SK-N-SH (cell line): ENCODE measurements around the gene GOLPH3L. TPM values are rescaled to one million over a fixed set of nuclear protein-coding genes. Genes with fewer than 3 reads are reported as not detected.
"Not testable (repeated sequence)": the region's sequence is repeated elsewhere in the genome, so short reads cannot be mapped to it uniquely, and the experiment has no call there.

ENCODE experiments used
- CTCF ChIA-PET: fragments of 300-600, 350-600 bp; formaldehyde crosslinking; extraction: SDS; loops from one replicate; lab custom pipeline; 2021; lab: Yijun Ruan, JAX
- POLR2A ChIA-PET: fragments of 350-600 bp; sonication (Branson Sonifier 250); formaldehyde crosslinking; extraction: SDS; loops from one replicate; lab custom pipeline; 2020; ENCODE audit warnings: antibody characterized with exemption, inconsistent platforms; lab: Yijun Ruan, JAX
- DNase-seq: peaks from one replicate; pipeline ENCODE4 v3.0.0; 2012
- H2AFZ ChIP-seq: fragments of 200-600 bp; sonication (generic); 2 replicates; pipeline ENCODE4 v1.8.1; 2016; ENCODE audit warnings: antibody characterized with exemption, mild to moderate bottlenecking, low read depth
- H3F3A ChIP-seq: fragments of 200-600 bp; sonication (generic); replicated peaks from 2 replicates; pipeline ENCODE3; 2016; ENCODE audit warnings: antibody characterized with exemption, mild to moderate bottlenecking; ENCODE audit not compliant: insufficient read depth
- H3K27ac ChIP-seq, 2 experiments: fragments of 200-500 bp in 1 of 2; fragments of 200-600 bp in 1 of 2; sonication (Bioruptor generic) in 1 of 2; sonication (generic), shearing (Covaris generic) in 1 of 2; 2 replicates each; pipeline versions ENCODE4 v1.5.1 to v1.6.1; 2014 to 2016; ENCODE audit warnings: low read depth in 2 of 2, inconsistent platforms in 1 of 2, low read length in 1 of 2, mild to moderate bottlenecking in 1 of 2, mixed read lengths in 1 of 2
- H3K27me3 ChIP-seq: fragments of 200-600 bp; sonication (generic), shearing (Covaris generic); 2 replicates; pipeline ENCODE4 v1.6.1; 2016; ENCODE audit warnings: mixed run types; ENCODE audit not compliant: insufficient read depth
- H3K36me3 ChIP-seq, 2 experiments: fragments of 200-500 bp in 1 of 2; fragments of 200-600 bp in 1 of 2; sonication (Bioruptor generic) in 1 of 2; sonication (generic) in 1 of 2; replicated peaks in 1 of 2; 2 replicates each; pipeline versions ENCODE3 to v1.5.1; 2014 to 2016; ENCODE audit warnings: low read length in 1 of 2, mild to moderate bottlenecking in 1 of 2; ENCODE audit not compliant: insufficient read depth in 2 of 2, control insufficient read depth in 1 of 2
- H3K4me1 ChIP-seq, 2 experiments: fragments of 200-500 bp in 1 of 2; fragments of 200-600 bp in 1 of 2; sonication (Bioruptor generic) in 1 of 2; sonication (generic), shearing (Covaris generic) in 1 of 2; 2 replicates each; pipeline versions ENCODE4 v1.5.1 to v1.6.1; 2014 to 2016; ENCODE audit warnings: low read depth in 1 of 2, low read length in 1 of 2, mixed run types in 1 of 2; ENCODE audit not compliant: insufficient read depth in 2 of 2, control insufficient read depth in 1 of 2
- H3K4me2 ChIP-seq: fragments of 200-600 bp; sonication (generic), shearing (Covaris generic); 2 replicates; pipeline ENCODE4 v1.6.1; 2017; ENCODE audit warnings: mixed run types
- H3K4me3 ChIP-seq, 2 experiments: fragments of 200-500 bp in 1 of 2; fragments of 200-600 bp in 1 of 2; sonication (Bioruptor generic) in 1 of 2; sonication (generic), shearing (Covaris generic) in 1 of 2; 2 replicates each; pipeline versions ENCODE4 v1.5.1 to v1.8.1; 2014 to 2016; ENCODE audit warnings: low read depth in 2 of 2, inconsistent platforms in 1 of 2, low read length in 1 of 2, mild to moderate bottlenecking in 1 of 2, mixed read lengths in 1 of 2, moderate library complexity in 1 of 2
- H3K79me2 ChIP-seq: fragments of 200-600 bp; sonication (generic); 2 replicates; pipeline ENCODE4 v1.8.1; 2017; ENCODE audit warnings: mild to moderate bottlenecking; ENCODE audit not compliant: insufficient read depth
- H3K9ac ChIP-seq: fragments of 200-600 bp; sonication (generic); 2 replicates; pipeline ENCODE4 v1.6.1; 2017; ENCODE audit warnings: mixed run types
- H3K9me2 ChIP-seq: fragments of 200-600 bp; sonication (generic); 2 replicates; pipeline ENCODE4 v1.6.1; 2017; ENCODE audit warnings: mixed run types
- H3K9me3 ChIP-seq: fragments of 200-600 bp; sonication (generic); 2 replicates; pipeline ENCODE4 v1.6.1; 2017; ENCODE audit warnings: mixed run types, mild to moderate bottlenecking, moderate library complexity
- H4K20me1 ChIP-seq: fragments of 200-600 bp; sonication (generic); 2 replicates; pipeline ENCODE4 v1.6.1; 2017; ENCODE audit warnings: mild to moderate bottlenecking, mixed run types; ENCODE audit not compliant: insufficient read depth
- CTCF ChIP-seq: fragments of 200-600 bp; sonication (generic); IDR thresholded peaks from 2 replicates; pipeline ENCODE4 v1.6.1; 2017; ENCODE audit warnings: antibody characterized with exemption, mild to moderate bottlenecking, moderate library complexity
- ELF1 ChIP-seq: IDR thresholded peaks from 2 replicates; pipeline ENCODE4 v1.4.0; 2012
- FOSL2 ChIP-seq: IDR thresholded peaks from 2 replicates; pipeline ENCODE4 v1.4.0; 2012; ENCODE audit warnings: low read depth, mild to moderate bottlenecking, moderate library complexity, borderline replicate concordance
- FOXJ3 ChIP-seq: sonication (generic); formaldehyde crosslinking; IDR thresholded peaks from 2 replicates; pipeline ENCODE4 v1.5.1; 2020; ENCODE audit warnings: mild to moderate bottlenecking, missing genetic modification reagents
- FOXM1 ChIP-seq: IDR thresholded peaks from 2 replicates; pipeline ENCODE4 v1.4.0; 2012; ENCODE audit warnings: low read depth, mild to moderate bottlenecking
- GABPA ChIP-seq: IDR thresholded peaks from 2 replicates; pipeline ENCODE4 v1.4.0; 2012; ENCODE audit warnings: low read depth, mild to moderate bottlenecking
- GATA2 ChIP-seq: sonication (generic); formaldehyde crosslinking; IDR thresholded peaks from 2 replicates; pipeline ENCODE4 v1.5.0; 2020; ENCODE audit warnings: mild to moderate bottlenecking, missing genetic modification reagents
- JUND ChIP-seq: IDR thresholded peaks from 2 replicates; pipeline ENCODE4 v1.4.0; 2012
- MAX ChIP-seq: IDR thresholded peaks from 2 replicates; pipeline ENCODE4 v1.4.0; 2012; ENCODE audit warnings: low read depth
- MEF2A ChIP-seq: IDR thresholded peaks from 2 replicates; pipeline ENCODE4 v1.4.0; 2012; ENCODE audit warnings: low read depth, borderline replicate concordance
- MXI1 ChIP-seq: IDR thresholded peaks from 2 replicates; pipeline ENCODE4 v1.6.1; 2012; ENCODE audit warnings: mild to moderate bottlenecking, low read depth, low read length, improper control_type of control experiment
- NFIC ChIP-seq: IDR thresholded peaks from 2 replicates; pipeline ENCODE4 v1.4.0; 2012; ENCODE audit warnings: borderline replicate concordance
- REST ChIP-seq: IDR thresholded peaks from 2 replicates; pipeline ENCODE4 v1.6.1; 2012; ENCODE audit warnings: mild to moderate bottlenecking, low read depth, low read length, moderate library complexity
- TCF12 ChIP-seq: IDR thresholded peaks from 2 replicates; pipeline ENCODE4 v1.4.0; 2012
- YY1 ChIP-seq: IDR thresholded peaks from 2 replicates; pipeline ENCODE4 v1.4.0; 2012; ENCODE audit warnings: low read depth, mild to moderate bottlenecking
- ZBTB33 ChIP-seq: IDR thresholded peaks from 2 replicates; pipeline ENCODE4 v1.4.0; 2012; ENCODE audit warnings: low read depth, borderline replicate concordance
- WGBS: methylation state at CpG from one replicate; pipeline ENCODE4 v1.1.6; 2017; ENCODE audit warnings: low lambda C conversion rate; 5-methylcytosine and 5-hydroxymethylcytosine counted together
- polyA plus RNA-seq, 3 experiments: library from polyadenylated mRNA; depleted of rRNA; stranded (reverse); fragments of >200 nt; gene quantifications; 2 replicates each; pipeline ENCODE4 v1.2.3, GENCODE V29; 2012

Gene GOLPH3L
- polyA plus RNA-seq, 1 of the 3 experiments (the other 2 are of a cell fraction) = 7.8 TPM

- no peak for TF ChIP-seq YY1
These were observed 69.0 kb downstream of the GOLPH3L start (continued) for GRCh38 chr1:150627826-150628410.

- H3K9ac ChIP-seq = no peak overlapping the region
- H3K27ac ChIP-seq = no peak overlapping the region; a peak in 1 of 4 replicates
- H3K36me3 ChIP-seq = peaks cover 26 to 53% of the 10 kb centered on the region in 2 experiments
- CTCF ChIA-PET = no interaction called here
- 82% methylated on average over 2 of the region's 2 CpGs for WGBS
- H3K9me2 ChIP-seq = no peaks in the 10 kb centered on the region
- no peak for DNase-seq
- no peak for TF ChIP-seq TCF12
- TF ChIP-seq GABPA = no peak
- TF ChIP-seq MXI1 = no peak
- no peak for TF ChIP-seq ELF1
- no peak for TF ChIP-seq NFIC
- no peak for TF ChIP-seq JUND
- no peak for TF ChIP-seq CTCF
- no peak for TF ChIP-seq GATA2 (CRISPR knock-in tag)
- no peak for TF ChIP-seq FOXJ3 (CRISPR knock-in tag)
- TF ChIP-seq FOSL2 = no peak
- no peak for TF ChIP-seq REST
- TF ChIP-seq ZBTB33 = no peak
- no peak for TF ChIP-seq MEF2A
- no peak for TF ChIP-seq MAX
- no peak for TF ChIP-seq FOXM1
- no peak overlapping the region for H2AFZ ChIP-seq
- POLR2A ChIA-PET = interaction anchor here (1.3 kb wide), 1 partner anchor 9 kb away, joined by 4 read pairs; no protein-coding TSS in a partner anchor
- H4K20me1 ChIP-seq = no peaks in the 10 kb centered on the region
- no peaks in the 10 kb centered on the region for H3K9me3 ChIP-seq
- peaks cover 40% of the 10 kb centered on the region for H3K79me2 ChIP-seq
- no peak overlapping the region for H3K4me2 ChIP-seq
- peaks cover 14 to 19% of the 10 kb centered on the region in 2 experiments for H3K4me1 ChIP-seq
- H3K4me3 ChIP-seq = no peak overlapping the region
- no peaks in the 10 kb centered on the region for H3K27me3 ChIP-seq
- peaks cover 10% of the 10 kb centered on the region for H3F3A ChIP-seq
These were observed 70.8 kb downstream of the GOLPH3L start for GRCh38 chr1:150626150-150626549.

GRCh38 chr1:150624546-150624945 lies 72.4 kb downstream of the GOLPH3L start:
- Histone ChIP-seq H3F3A (peaks cover 25% of the 10 kb centered on the region), H3K36me3 (peaks cover 34 to 57% of the 10 kb centered on the region in 2 experiments), H3K79me2 (peaks cover 46% of the 10 kb centered on the region), H3K4me1 (peaks cover 19 to 28% of the 10 kb centered on the region in 2 experiments)
- H3K4me3 ChIP-seq, H3K9me3 ChIP-seq, H3K9ac ChIP-seq, H4K20me1 ChIP-seq, H3K9me2 ChIP-seq, H3K4me2 ChIP-seq, POLR2A ChIA-PET, DNase-seq, H3K27me3 ChIP-seq, H3K27ac ChIP-seq, H2AFZ ChIP-seq: not testable (repeated sequence)
- WGBS = 95% methylated on average over 1 of the region's 1 CpG
- CTCF ChIA-PET = interaction anchor here (1.4 to 2.7 kb wide), 2 partner anchors 76 to 189 kb away, joined by 3 to 6 read pairs; no protein-coding TSS in a partner anchor
